Heart right ventricle (tissue), 16 donors: Measurements from ENCODE around the gene BMP15. TPM values are rescaled to one million over a fixed set of nuclear protein-coding genes. Genes with fewer than 3 reads are reported as not detected.

ENCODE experiments used
- ATAC-seq, 8 donors: fragments of 200-7000 bp; cut with Tn5 transposase; one replicate each; pipeline ENCODE4 v1.9.1; 2020; ENCODE audit warnings: mild to moderate bottlenecking in 8 of 8, moderate library complexity in 8 of 8, moderate number of reproducible peaks in 1 of 8
- DNase-seq, 2 donors: peaks; one replicate each; pipeline ENCODE4 v3.0.0-alpha.2; 2020
- H3K27ac ChIP-seq, 10 donors: fragments of 200-600 bp; sonication (generic) in 2 of 10; one replicate each; pipeline versions ENCODE4 v1.5.0 to v1.8.0; 2020 to 2022; ENCODE audit warnings: mild to moderate bottlenecking in 3 of 10
- H3K27me3 ChIP-seq, 7 donors: fragments of 200-600 bp; one replicate each; pipeline ENCODE4 v1.8.0; 2021 to 2022; ENCODE audit warnings: mild to moderate bottlenecking in 2 of 7
- H3K36me3 ChIP-seq, 9 donors: fragments of 200-600 bp; sonication (generic) in 1 of 9; one replicate each; pipeline versions ENCODE4 v1.5.0 to v1.8.0; 2020 to 2022; ENCODE audit warnings: mild to moderate bottlenecking in 2 of 9
- H3K4me1 ChIP-seq, 9 donors: fragments of 200-600 bp; sonication (generic) in 1 of 9; one replicate each; pipeline versions ENCODE4 v1.5.0 to v1.8.0; 2020 to 2022; ENCODE audit warnings: mild to moderate bottlenecking in 4 of 9
- H3K4me3 ChIP-seq, 10 donors: fragments of 200-600 bp; sonication (generic) in 2 of 10; one replicate each; pipeline versions ENCODE4 v1.5.0 to v1.8.0; 2020 to 2022; ENCODE audit warnings: mild to moderate bottlenecking in 7 of 10, moderate library complexity in 2 of 10
- H3K9me3 ChIP-seq, 11 donors: fragments of 200-600 bp in 10 of 11; sonication (generic) in 2 of 11; one replicate each; pipeline versions ENCODE4 v1.5.0 to v1.8.0; 2013 to 2022; ENCODE audit warnings: mild to moderate bottlenecking in 2 of 11, control low read depth in 1 of 11, moderate library complexity in 1 of 11
- CTCF ChIP-seq, 9 donors: fragments of 200-600 bp; sonication (generic) in 2 of 9; IDR thresholded peaks; one replicate each; pipeline versions ENCODE4 v1.5.0 to v1.8.0; 2021 to 2022; ENCODE audit warnings: antibody characterized with exemption in 9 of 9, mild to moderate bottlenecking in 5 of 9, moderate library complexity in 1 of 9
- WGBS, 2 donors: extraction: QIAGEN DNeasy Blood & Tissue Kit; methylation state at CpG; one replicate each; pipeline ENCODE4 v1.1.7; 2013; ENCODE audit warnings: inconsistent platforms in 1 of 2; 5-methylcytosine and 5-hydroxymethylcytosine counted together
- intact Hi-C, 10 donors: fragments of 100-400 bp; cut with DNase I; formaldehyde crosslinking; loops; one replicate each; pipeline versions ENCODE4 v1.11.1 to v1.14.2; 2022
- polyA plus RNA-seq, 2 donors: library from polyadenylated mRNA; stranded (reverse); fragments of 200-250 nt; gene quantifications; one replicate each; pipeline ENCODE4 v1.2.3, GENCODE V29; 2013
- total RNA-seq, 10 donors: library from RNA; stranded (reverse); fragmentation: NEBNext Ultra II Directional in 3 of 10; extraction: Animal tissue kit (Norgen Biotek cat#: 25700) in 3 of 10; gene quantifications; one replicate each; pipeline versions ENCODE4 v1.2.1 to v1.2.4, GENCODE V29; 2021 to 2023
- donor health status: Arrhythmogenic right ventricular cardiomyopathy.
- donor health status: ischemic (EF 13 %, LVEDD 7.1; RV severe dilation, severe dysfunction).
- donor health status: healthy with polysubstance abuse.
- donor health status: DM: no; HTN: yes; CAD: no.
- donor health status: DM: no; HTN: no; CAD: no.
- donor health status: ischemic (EF 25% LVEDD 6.9; RV normal size, moderate dysfunction).
- donor health status: ischemic (EF 25% LVEDD 5.7; RV mildly dilated, moderate dysfunction).
- donor health status: healthy.
- donor health status: DM: yes; HTN: yes; CAD: no.
- donor health status: Ischemic cardiomyopathy.
- donor health status: ischemic (EF 35%, LVEDD 5.7; RV mildly dilated, moderate dysfunction).
- donor health status: nonischemic (EF 11% LVEDD 7.7; RV severe dilation, severe dysfunction).
- donor health status: DM: yes; HTN: yes; CAD: no.
- donor health status: PGD.
- donor health status: ischemic (EF 29% LVEDD 5.4; RV normal size, mild dysfunction).
- donor health status: nonischemic (EF 23%, LVEDD 6.1; RV moderate dilation, normal function).

Gene BMP15
- total and polyA plus RNA-seq, 12 donors = not detected

GRCh38 chrX:50888884-50889283 is 21.7 kb upstream of the BMP15 start:
- DNase-seq = no peak
- intact Hi-C loops = no loop called here
- H3K36me3 ChIP-seq = no peaks in the 10 kb centered on the region
- no peak overlapping the region for H3K27ac ChIP-seq
- H3K9me3 ChIP-seq = peaks cover 0 to 10% (median 0%) of the 10 kb centered on the region in 11 donors
- H3K4me3 ChIP-seq = no peak overlapping the region
- 89 to 97% methylated on average over 2 of the region's 2 CpGs for WGBS, 2 donors
- H3K4me1 ChIP-seq = no peaks in the 10 kb centered on the region
- ATAC-seq = no peak
- TF ChIP-seq CTCF (IDR thresholded peaks at IDR 0.05) = no peak
- H3K27me3 ChIP-seq = peaks cover 0 to 25% (median 0%) of the 10 kb centered on the region in 7 donors

DNA sequence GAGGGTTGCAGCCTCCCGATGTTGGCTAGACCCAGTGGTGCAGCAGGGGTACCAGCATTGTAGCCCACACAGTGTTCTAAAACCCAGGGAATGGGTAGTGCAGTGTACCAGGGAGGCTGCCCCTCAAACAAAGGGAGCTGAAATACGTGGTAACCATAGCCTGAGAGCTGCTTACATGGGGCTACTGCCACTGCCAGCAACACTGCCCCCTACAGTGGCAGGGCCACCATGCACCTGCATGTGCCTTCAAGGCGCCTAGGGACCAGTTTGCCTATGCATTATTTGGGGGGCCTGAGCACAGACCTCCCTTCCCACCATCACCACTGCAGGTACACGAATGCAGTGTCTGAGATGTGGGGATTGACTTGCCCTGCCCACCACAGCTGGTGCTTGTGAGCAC is 21.0 kb upstream of the BMP15 start:
- no peak for DNase-seq
- intact Hi-C loops = no loop called here
- TF ChIP-seq CTCF (IDR thresholded peaks at IDR 0.05) = no peak
- no peaks in the 10 kb centered on the region for H3K4me1 ChIP-seq
- H3K27me3 ChIP-seq = peaks cover 0 to 18% (median 0%) of the 10 kb centered on the region in 7 donors
- H3K4me3 ChIP-seq = no peak overlapping the region
- ATAC-seq = no peak
- peaks cover 0 to 10% (median 0%) of the 10 kb centered on the region in 11 donors for H3K9me3 ChIP-seq
- H3K27ac ChIP-seq = no peak overlapping the region
- no peaks in the 10 kb centered on the region for H3K36me3 ChIP-seq
- 80 to 85% methylated on average over 4 of the region's 4 CpGs for WGBS, 2 donors

- intact Hi-C loops = no loop called here
- Histone ChIP-seq H3K4me3 (no peak overlapping the region), H3K27ac (no peak overlapping the region), H3K4me1 (no peaks in the 10 kb centered on the region), H3K27me3 (peaks cover 0 to 35% (median 0%) of the 10 kb centered on the region in 7 donors), H3K9me3 (peaks cover 0 to 10% (median 0%) of the 10 kb centered on the region in 11 donors), H3K36me3 (no peaks in the 10 kb centered on the region)
- ATAC-seq (no peak), DNase-seq (no peak)
- no peak for TF ChIP-seq CTCF (IDR thresholded peaks at IDR 0.05)
- WGBS, 2 donors = 94 to 97% methylated on average over 3 of the region's 3 CpGs
Measured at GRCh38 chrX:50893047-50893446, 17.5 kb upstream of the BMP15 start.

DNA sequence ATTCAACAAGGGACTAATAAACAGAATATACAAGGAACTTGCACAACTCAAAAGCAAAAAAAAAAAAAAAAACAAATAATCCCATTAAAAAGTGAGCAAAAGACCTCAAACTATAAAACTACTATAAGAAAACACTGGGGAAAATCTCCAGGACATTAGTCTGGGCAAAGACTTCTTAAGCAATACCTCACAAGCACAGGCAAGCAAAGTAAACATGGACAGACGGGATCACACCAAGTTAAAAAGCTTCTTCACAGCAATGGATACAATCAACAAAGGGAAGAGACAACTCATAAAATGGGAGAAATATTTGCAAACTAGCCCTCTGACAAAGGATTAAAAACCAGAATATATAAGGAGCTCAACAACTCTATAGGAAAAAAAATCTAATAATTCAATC is 17.1 kb upstream of the BMP15 start:
- DNase-seq (no peak), ATAC-seq (no peak)
- Histone ChIP-seq H3K4me3 (no peak overlapping the region), H3K27ac (no peak overlapping the region), H3K27me3 (peaks cover 0 to 40% (median 0%) of the 10 kb centered on the region in 7 donors), H3K9me3 (peaks cover 0 to 10% (median 0%) of the 10 kb centered on the region in 11 donors), H3K4me1 (no peaks in the 10 kb centered on the region), H3K36me3 (no peaks in the 10 kb centered on the region)
- WGBS, 2 donors = 0% methylated on average over 1 of the region's 1 CpG
- TF ChIP-seq CTCF (IDR thresholded peaks at IDR 0.05) = no peak
- intact Hi-C loops = no loop called here
